ENCODE data around the gene TRAM1L1. TPM values are rescaled to one million over a fixed set of nuclear protein-coding genes. Genes with fewer than 3 reads are reported as not detected.

The TRAM1L1 gene
- total RNA-seq, 1 experiment from 2014 or later: 0.79 TPM

- no peak overlapping the region for H3K56ac ChIP-seq (ENCODE audit: insufficient read length, low read depth, low read length)
- H2BK12ac ChIP-seq (ENCODE audit: insufficient read length, low read depth, low read length): no peak overlapping the region
- no CpG with 5 or more reads among the region's 5 CpGs for WGBS (ENCODE audit: extremely low coverage, insufficient read length, low lambda C conversion rate)
- no peak overlapping the region for H3K4me3 Mint-ChIP-seq
- no peaks in the 10 kb centered on the region for H3K27me3 ChIP-seq (ENCODE audit: insufficient read depth, low read length)
- no peak overlapping the region for H3K4ac ChIP-seq (ENCODE audit: low read depth, low read length)
- H3K9me3 Mint-ChIP-seq: no peaks in the 10 kb centered on the region
- no peak overlapping the region for H4K8ac ChIP-seq (replicated peaks; ENCODE audit: insufficient read length, low read depth, low read length)
- DNase-seq: no peak
- no peaks in the 10 kb centered on the region for H3K36me3 Mint-ChIP-seq (ENCODE audit: insufficient read depth in 1 of 3, low read depth in 3 of 3)
- no peak overlapping the region for H2BK120ac ChIP-seq (ENCODE audit: low read depth, low read length, poor library complexity, severe bottlenecking)
- no peak overlapping the region for H3K9ac ChIP-seq (ENCODE audit: extremely low read depth, insufficient read length, low read length)
- H2BK20ac ChIP-seq (ENCODE audit: low read depth, low read length, poor library complexity, severe bottlenecking): no peak overlapping the region
- H3T11ph ChIP-seq (ENCODE audit: low read length): no peak overlapping the region
- no peaks in the 10 kb centered on the region for H3K79me1 ChIP-seq (ENCODE audit: insufficient read depth, low read depth, low read length, poor library complexity, severe bottlenecking)
- H2AFZ ChIP-seq (ENCODE audit: low read length): no peak overlapping the region
- no peak overlapping the region for H3K18ac ChIP-seq (ENCODE audit: insufficient read length, low read depth, low read length)
- H3K4me1 ChIP-seq (ENCODE audit: insufficient read depth, low read length): no peaks in the 10 kb centered on the region
- H3K23ac ChIP-seq (ENCODE audit: insufficient read length, low read depth, low read length): no peak overlapping the region
- no peak overlapping the region for H3K27ac Mint-ChIP-seq
- no peak overlapping the region for H2AK5ac ChIP-seq (ENCODE audit: insufficient read length, low read length)
- H3K27ac ChIP-seq (ENCODE audit: insufficient read length, low read depth, low read length): no peak overlapping the region
- no peak overlapping the region for H3K4me2 ChIP-seq (ENCODE audit: insufficient read depth, insufficient read length, low read length)
- no peak overlapping the region for H2BK15ac ChIP-seq (ENCODE audit: low read depth, low read length)
- H3K23me2 ChIP-seq (ENCODE audit: insufficient read length, low read depth, low read length, poor library complexity, severe bottlenecking): no peaks in the 10 kb centered on the region
- H3K14ac ChIP-seq (ENCODE audit: insufficient read depth, low read length): no peak overlapping the region
- no peak overlapping the region for H4K5ac ChIP-seq (ENCODE audit: insufficient read length, low read depth, low read length)
- no peaks in the 10 kb centered on the region for H4K20me1 ChIP-seq (ENCODE audit: control insufficient read depth, insufficient read depth, insufficient read length)
- H3K79me2 ChIP-seq (ENCODE audit: insufficient read depth, low read length): no peaks in the 10 kb centered on the region
- no peak overlapping the region for H2BK5ac ChIP-seq (ENCODE audit: insufficient read length, low read length)
- no peak overlapping the region for H4K91ac ChIP-seq (ENCODE audit: insufficient read length, low read depth, low read length)
- H3K9me3 ChIP-seq (ENCODE audit: control insufficient read depth, low read depth, low read length): no peaks in the 10 kb centered on the region
- no peaks in the 10 kb centered on the region for H3K27me3 Mint-ChIP-seq (ENCODE audit: low read depth)
- no peak for TF ChIP-seq CTCF (conservative IDR thresholded peaks at IDR 0.05)
- peaks cover 5% of the 10 kb centered on the region in 2 experiments for H3K4me1 Mint-ChIP-seq
Measured at GRCh38 chr4:117096462-117096861, 11.1 kb upstream of the TRAM1L1 start.

All from H9 (cell line).